GM12873 (cell line): Measurements from ENCODE around the gene CFAP298.

Source experiments
- CTCF ChIP-seq: IDR thresholded peaks from 2 replicates; pipeline ENCODE4 v1.5.1; 2012; ENCODE audit warnings: low read depth, mild to moderate bottlenecking, moderate library complexity, low read length, control low read depth; ENCODE audit not compliant: insufficient read depth; ENCODE audit errors: missing control alignments

Gene CFAP298

GRCh38 chr21:32578107-32578691 is 34.0 kb downstream of the CFAP298 start:
- TF ChIP-seq CTCF, result peak; percentile 39

GRCh38 chr21:32576011-32576410 is 36.2 kb downstream of the CFAP298 start:
- no peak for TF ChIP-seq CTCF

GRCh38 chr21:32574946-32575925 is 36.9 kb downstream of the CFAP298 start:
- TF ChIP-seq CTCF, result no peak

DNA sequence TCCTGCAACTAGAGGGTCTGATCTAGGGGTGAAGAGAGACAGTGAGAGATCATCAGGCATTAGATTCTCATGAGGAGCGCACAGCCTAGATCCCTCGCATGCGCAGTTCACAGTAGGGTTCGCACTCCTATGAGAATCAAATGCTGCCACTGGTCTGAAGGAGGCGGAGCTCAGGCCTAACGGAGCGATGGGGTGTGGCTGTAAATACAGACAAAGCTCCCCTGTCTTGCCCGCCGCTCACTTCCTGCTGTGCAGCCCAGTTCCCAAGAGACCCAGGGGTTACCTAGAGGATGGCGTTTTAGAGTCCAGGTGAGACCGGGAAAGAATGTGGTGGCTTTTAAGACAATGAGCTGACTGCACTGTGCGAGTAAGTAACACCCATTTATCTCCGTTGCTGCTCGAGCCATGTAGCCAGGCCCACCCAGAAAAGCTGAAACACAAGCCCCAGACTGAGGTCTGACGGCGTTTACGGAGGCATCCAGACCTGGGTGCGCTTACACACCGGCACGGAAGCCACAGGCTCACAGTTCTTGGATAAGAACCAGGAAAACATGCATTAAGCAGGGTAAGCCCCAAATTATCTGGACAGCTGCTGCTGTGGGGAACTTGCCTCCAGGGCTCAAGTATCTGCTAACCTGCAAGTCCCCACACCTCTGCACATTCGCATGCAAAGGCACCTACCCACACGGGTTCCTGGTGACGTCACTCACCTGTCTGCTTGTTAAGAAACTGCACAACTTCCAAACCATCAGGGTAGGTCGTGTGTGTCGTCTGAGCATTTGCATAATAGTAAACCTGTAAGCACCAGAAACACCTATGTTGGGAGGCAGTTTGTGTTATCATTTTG is 39.4 kb downstream of the CFAP298 start:
- TF ChIP-seq CTCF, result no peak

- no peak for TF ChIP-seq CTCF
These were observed 41.7 kb downstream of the CFAP298 start for GRCh38 chr21:32570456-32570855.

GRCh38 chr21:32569261-32570230 is 42.6 kb downstream of the CFAP298 start:
- peak; percentile 92 for TF ChIP-seq CTCF
